K562 (cell line): ENCODE measurements around the gene CXorf65. TPM values are rescaled to one million over a fixed set of nuclear protein-coding genes. Genes with fewer than 3 reads are reported as not detected.

Source experiments
- CREB5 ChIP-seq: fragments of 250-450 bp; sonication (Bioruptor Pico); IDR thresholded peaks from 2 replicates; pipeline ENCODE4 v1.5.0; 2020; ENCODE audit warnings: mild to moderate bottlenecking
- GTF2A2 ChIP-seq: IDR thresholded peaks from 2 replicates; pipeline ENCODE4 v1.6.1; 2016; ENCODE audit warnings: mild to moderate bottlenecking, missing genetic modification characterization, missing compliant biosample characterization
- HSF4 ChIP-seq: fragments of 250-450 bp; sonication (Bioruptor Pico); IDR thresholded peaks from 2 replicates; pipeline ENCODE4 v2.1.2; 2022; ENCODE audit warnings: mild to moderate bottlenecking, moderate library complexity, borderline replicate concordance
- MCM3 ChIP-seq: fragments of 450-650 bp; IDR thresholded peaks from 2 replicates; pipeline ENCODE4 v1.6.1; 2016
- MNT ChIP-seq, 2 experiments: fragments of 450-650 bp; conservative IDR thresholded peaks; 2 replicates each; pipeline ENCODE4 v1.6.1; 2017; ENCODE audit warnings: mild to moderate bottlenecking in 2 of 2, moderate library complexity in 2 of 2
- NBN ChIP-seq: fragments of 450-650 bp; IDR thresholded peaks from 2 replicates; pipeline ENCODE4 v1.6.1; 2016; ENCODE audit warnings: low read depth, mild to moderate bottlenecking
- PHF8 ChIP-seq: fragments of 200-600 bp; sonication (generic); IDR thresholded peaks from 2 replicates; pipeline ENCODE4 v1.6.1; 2012; ENCODE audit warnings: mixed run types, mild to moderate bottlenecking, inconsistent platforms, low read length, moderate library complexity, borderline replicate concordance
- PML ChIP-seq: IDR thresholded peaks from 2 replicates; pipeline ENCODE4 v1.6.1; 2012; ENCODE audit warnings: low read length, inconsistent platforms
- RBM14 ChIP-seq: fragments of 200-400 bp; formaldehyde crosslinking; IDR thresholded peaks from 2 replicates; pipeline ENCODE4 v1.6.1; 2018; ENCODE audit warnings: low read depth, mild to moderate bottlenecking, low read length, moderate library complexity, borderline replicate concordance; ENCODE audit not compliant: insufficient read depth
- SPI1 ChIP-seq: IDR thresholded peaks from 2 replicates; pipeline ENCODE4 v1.6.1; 2011; ENCODE audit warnings: low read depth, low read length, control low read depth, borderline replicate concordance
- TGIF2 ChIP-seq: sonication (generic); formaldehyde crosslinking; IDR thresholded peaks from 2 replicates; pipeline ENCODE4 v1.8.1; 2022; ENCODE audit warnings: mild to moderate bottlenecking, missing genetic modification reagents, moderate library complexity
- UBTF ChIP-seq, 2 experiments: IDR thresholded peaks; 2 replicates each; pipeline ENCODE4 v1.6.1; 2012; ENCODE audit warnings: improper control_type of control experiment in 2 of 2, low read depth in 2 of 2, low read length in 2 of 2, borderline replicate concordance in 1 of 2
- ZBTB43 ChIP-seq: sonication (generic); formaldehyde crosslinking; IDR thresholded peaks from 2 replicates; pipeline ENCODE4 v1.8.0; 2023; ENCODE audit warnings: mild to moderate bottlenecking, missing genetic modification reagents
- ZNF197 ChIP-seq: fragments of 200-800 bp; sonication (Bioruptor generic); IDR thresholded peaks from 2 replicates; pipeline ENCODE4 v1.6.1; 2016; ENCODE audit warnings: low read depth, missing genetic modification characterization, missing compliant biosample characterization
- ZNF354B ChIP-seq: fragments of 250-450 bp; sonication (Bioruptor Pico); IDR thresholded peaks from 2 replicates; pipeline ENCODE4 v1.4.0; 2020
- ZNF76 ChIP-seq: fragments of 250-450 bp; sonication (Bioruptor Pico); IDR thresholded peaks from 2 replicates; pipeline ENCODE4 v1.4.0; 2020; ENCODE audit warnings: mild to moderate bottlenecking, moderate library complexity, borderline replicate concordance
- polyA plus RNA-seq, 8 experiments: library from polyadenylated mRNA; depleted of rRNA in 4 of 8; stranded (reverse) in 5 of 8; unstranded in 3 of 8; fragments of >200 nt; fragmentation: Nextera tagmentation in 2 of 8; fragmentation: Illumina TruSeq in 1 of 8; extraction: Ambion mirVana in 2 of 8; extraction: Trizol in 1 of 8; gene quantifications; 2 replicates each; pipeline versions ENCODE4 v1.2.1 to v1.2.3, GENCODE V29; 2011 to 2014; ENCODE audit warnings: inconsistent platforms in 1 of 8, missing spikeins in 1 of 8
- total RNA-seq, 7 experiments: library from RNA; depleted of rRNA in 6 of 7; stranded (reverse); fragments of >200 nt in 6 of 7; fragmentation: Illumina TruSeq in 2 of 7; extraction: Trizol in 2 of 7; gene quantifications; 2 replicates each; pipeline versions ENCODE4 v1.2.1 to v1.2.3, GENCODE V29; 2011 to 2021; ENCODE audit warnings: low replicate concordance in 1 of 7
- TF ChIP-seq, protein P1 (sequence below): sonication (generic); formaldehyde crosslinking; IDR thresholded peaks from 2 replicates; pipeline ENCODE4 v1.8.0; 2022; ENCODE audit warnings: missing genetic modification reagents, mild to moderate bottlenecking, borderline replicate concordance

CXorf65 gene
- total and polyA plus RNA-seq, 9 of the 15 experiments (the other 6 are each of a cell fraction or from before 2014, with no cell fraction given) = 1.4 to 8.4 (median 2.9) TPM

- TF ChIP-seq MNT (conservative IDR thresholded peaks at IDR 0.05) (peak; percentile 71 to 85), NBN (no peak), GTF2A2 (tag) (no peak), PHF8 (peak; percentile 59; the same call in 1 of the 2 replicates), HSF4 (CRISPR knock-in tag) (0 out of 2 replicates have a peak, but pooled peaks have one; percentile 21), RBM14 (no peak), ZNF197 (CRISPR knock-in tag) (peak; percentile 98), SPI1 (no peak), PML (no peak), TGIF2 (CRISPR knock-in tag) (no peak), ZNF76 (CRISPR knock-in tag) (peak; percentile 76; the same call in 1 of the 2 replicates), ZBTB43 (no peak), UBTF (IDR thresholded peaks at IDR 0.05; ENCODE audit: borderline replicate concordance in 1 of 2, low read depth in 2 of 2, low read length in 2 of 2) (no peak), ZNF354B (CRISPR knock-in tag) (no peak; the same call in 1 of the 2 replicates), MCM3 (no peak), CREB5 (no peak)
- TF ChIP-seq, protein P1, sequence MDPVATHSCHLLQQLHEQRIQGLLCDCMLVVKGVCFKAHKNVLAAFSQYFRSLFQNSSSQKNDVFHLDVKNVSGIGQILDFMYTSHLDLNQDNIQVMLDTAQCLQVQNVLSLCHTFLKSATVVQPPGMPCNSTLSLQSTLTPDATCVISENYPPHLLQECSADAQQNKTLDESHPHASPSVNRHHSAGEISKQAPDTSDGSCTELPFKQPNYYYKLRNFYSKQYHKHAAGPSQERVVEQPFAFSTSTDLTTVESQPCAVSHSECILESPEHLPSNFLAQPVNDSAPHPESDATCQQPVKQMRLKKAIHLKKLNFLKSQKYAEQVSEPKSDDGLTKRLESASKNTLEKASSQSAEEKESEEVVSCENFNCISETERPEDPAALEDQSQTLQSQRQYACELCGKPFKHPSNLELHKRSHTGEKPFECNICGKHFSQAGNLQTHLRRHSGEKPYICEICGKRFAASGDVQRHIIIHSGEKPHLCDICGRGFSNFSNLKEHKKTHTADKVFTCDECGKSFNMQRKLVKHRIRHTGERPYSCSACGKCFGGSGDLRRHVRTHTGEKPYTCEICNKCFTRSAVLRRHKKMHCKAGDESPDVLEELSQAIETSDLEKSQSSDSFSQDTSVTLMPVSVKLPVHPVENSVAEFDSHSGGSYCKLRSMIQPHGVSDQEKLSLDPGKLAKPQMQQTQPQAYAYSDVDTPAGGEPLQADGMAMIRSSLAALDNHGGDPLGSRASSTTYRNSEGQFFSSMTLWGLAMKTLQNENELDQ (CRISPR knock-in tag) = no peak
These were observed 38.3 kb downstream of the CXorf65 start, which contains the start of gene SNX12 (continued) for GRCh38 chrX:71068044-71068918.
